ENCODE measurements around the gene TOMM6. TPM values are rescaled to one million over a fixed set of nuclear protein-coding genes. Genes with fewer than 3 reads are reported as not detected.

The TOMM6 gene
- 168 and 177 TPM in 2 replicates for total RNA-seq

DNA sequence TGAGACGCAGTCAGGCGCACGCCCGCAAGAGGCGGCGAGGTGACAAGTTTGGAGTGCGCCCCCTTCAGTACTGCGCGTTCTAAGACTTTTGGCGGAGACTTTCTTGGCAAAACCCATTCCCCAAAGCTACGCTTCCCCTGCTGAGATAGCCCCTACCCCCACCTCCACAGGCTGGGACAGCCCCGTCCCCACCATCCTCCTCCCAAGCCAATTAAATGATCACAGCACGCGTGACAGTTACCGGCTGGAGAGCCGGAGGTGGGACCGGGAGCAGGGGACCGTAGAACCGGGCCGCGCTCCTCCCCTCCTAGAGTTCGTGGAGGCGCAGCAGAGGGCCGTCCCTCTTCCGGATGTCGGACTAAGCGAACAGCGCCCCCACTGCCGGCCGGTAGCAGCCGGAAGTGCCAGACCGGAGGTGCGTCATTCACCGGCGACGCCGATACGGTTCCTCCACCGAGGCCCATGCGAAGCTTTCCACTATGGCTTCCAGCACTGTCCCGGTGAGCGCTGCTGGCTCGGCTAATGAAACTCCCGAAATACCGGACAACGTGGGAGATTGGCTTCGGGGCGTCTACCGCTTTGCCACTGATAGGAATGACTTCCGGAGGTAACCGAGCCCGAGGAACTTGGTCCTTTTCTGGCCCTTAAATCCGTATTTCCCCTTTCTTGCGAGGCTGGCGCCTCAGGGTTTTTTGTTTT is at the start of gene TOMM6:
TSS of gene TOMM6 (plus strand) at position 476 of the 699 bp plus-strand sequence. CDS start at position 480, 4 bp downstream.

DNA sequence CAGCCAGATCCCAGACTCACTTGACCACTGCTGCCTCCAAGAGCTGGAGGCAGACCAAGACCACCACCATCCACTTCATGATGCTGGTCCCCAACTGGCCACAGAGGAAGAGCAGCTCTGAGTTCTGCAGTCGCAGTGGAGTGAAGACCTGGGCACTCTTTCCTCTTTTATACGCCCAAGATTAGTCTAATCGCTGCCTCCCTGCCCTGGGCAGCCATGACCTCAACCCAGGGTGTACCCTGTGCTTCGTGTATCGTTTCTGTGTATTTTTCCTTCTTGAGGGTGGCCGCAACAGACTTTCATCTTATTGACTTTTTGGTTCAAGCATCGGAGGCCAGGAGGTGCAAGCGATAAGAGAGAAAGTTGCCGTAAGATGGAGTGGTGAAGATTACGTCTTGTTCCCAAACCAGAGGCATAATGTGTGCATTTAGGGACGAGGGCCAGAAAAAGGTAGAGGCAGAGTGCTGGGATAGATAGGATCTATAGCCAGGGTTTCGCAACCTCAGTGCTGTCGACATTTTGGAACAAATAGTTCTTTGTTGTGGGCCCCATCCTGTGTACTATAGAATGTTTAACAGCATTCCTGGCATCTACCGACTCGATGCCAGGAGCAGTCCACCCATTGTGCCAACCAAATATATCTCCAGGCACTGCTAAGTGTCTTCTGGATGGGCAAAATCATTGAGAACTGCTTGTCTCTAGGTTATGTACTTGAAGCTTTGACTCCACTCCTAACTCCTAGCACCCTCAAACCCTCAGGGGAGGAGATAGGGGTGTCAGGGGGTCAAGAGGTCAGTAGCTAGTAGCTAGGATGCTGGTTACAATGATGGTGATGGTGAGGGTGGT is 40.0 kb upstream of the TOMM6 start, which contains the start of gene PGC:
TSS of gene PGC (minus strand) at position 142 of the 846 bp plus-strand sequence. CDS start at position 79, 63 bp downstream.

DNA sequence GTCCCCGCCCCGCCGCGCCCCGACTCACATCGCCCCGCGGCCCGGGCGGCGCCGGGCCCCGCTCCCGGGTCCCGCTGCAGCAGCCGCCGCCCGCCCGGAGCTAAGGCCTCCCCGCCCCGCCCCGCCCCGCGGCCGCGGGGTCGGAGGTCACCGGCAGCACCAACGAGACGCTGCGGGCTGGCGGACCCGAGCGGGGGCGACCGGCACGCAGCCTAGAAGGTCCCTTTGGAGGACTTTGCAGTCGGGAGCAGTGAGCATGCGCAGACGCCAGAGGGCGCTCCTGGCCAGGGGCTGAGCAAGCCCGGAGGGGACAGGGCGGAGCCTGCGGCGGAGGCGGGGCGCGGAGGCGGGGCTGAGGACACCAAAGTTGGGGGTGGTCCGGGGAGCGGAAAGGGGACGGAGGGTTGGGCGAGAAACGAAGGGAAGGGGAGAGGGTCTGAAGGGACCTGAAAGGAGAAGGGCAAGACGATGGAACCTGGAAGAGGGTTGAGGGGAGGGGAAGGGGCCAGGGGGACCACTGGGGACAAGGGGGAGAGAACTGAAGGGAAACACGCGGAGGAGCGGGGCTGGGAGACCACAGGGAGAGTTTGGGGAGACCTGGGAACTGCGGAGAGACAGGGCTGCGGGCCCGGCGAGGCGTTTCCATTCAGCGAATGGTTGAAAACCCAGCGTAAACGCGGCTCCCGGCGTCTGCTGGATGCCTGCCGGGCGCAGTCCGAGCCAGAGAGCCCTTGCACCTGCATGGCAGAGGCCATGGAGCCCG is 7.5 kb upstream of the TOMM6 start, which contains the start of gene FRS3:
TSS of gene FRS3 (minus strand) at position 113 of the 763 bp plus-strand sequence. CDS start 2,913 bp downstream, outside the sequence.

DNA sequence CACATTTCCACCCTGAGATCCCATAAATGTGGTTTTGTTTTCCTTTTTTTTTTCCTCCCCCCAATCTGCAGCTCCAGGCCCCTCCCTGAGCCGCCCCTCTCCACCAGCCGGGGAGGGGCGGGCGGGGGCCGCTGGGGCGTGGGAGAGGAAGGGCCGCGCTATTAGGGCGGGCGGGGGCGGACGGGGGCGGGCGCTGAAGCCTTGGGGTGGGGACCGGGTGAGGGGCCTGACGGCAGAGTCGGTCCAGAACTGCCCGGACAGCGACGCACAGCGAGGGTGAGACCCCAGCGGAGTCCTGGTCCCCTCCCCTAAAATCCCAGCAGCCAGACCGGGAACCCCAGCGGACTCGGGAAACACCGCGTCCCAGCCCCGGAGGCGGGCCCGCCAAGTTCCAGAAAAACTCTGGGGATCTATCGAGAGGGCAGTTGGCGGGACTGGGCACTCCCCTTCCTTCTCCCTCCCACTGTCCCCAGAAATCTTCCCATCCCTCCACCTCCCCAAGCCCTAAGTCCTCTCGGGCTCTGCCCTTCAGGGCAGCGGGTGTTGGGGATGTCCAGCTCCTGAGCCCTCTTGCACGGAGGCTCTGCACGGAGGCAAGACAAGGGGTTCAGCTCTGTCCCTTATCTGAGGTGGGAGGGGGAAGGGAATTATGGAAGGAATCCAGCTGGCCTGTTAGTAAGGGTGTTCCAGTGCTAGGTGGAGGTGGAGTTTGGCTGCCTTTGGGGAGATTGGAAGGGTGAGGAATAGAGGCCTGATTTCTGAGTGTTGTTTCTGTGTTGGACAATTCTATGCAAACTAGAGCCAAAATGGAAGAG is 6.7 kb upstream of the TOMM6 start, which contains the start of gene PRICKLE4:
TSS of gene PRICKLE4 (plus strand) at position 232 of the 815 bp plus-strand sequence. CDS start 2,692 bp downstream, outside the sequence.

Other genes starting within 250 kb of the TOMM6 start
- gene FOXP4, start 241.3 kb upstream of the TOMM6 start, total RNA-seq, result 9.8 and 11.7 TPM in 2 replicates
- 38.1 and 123 TPM in 2 replicates for gene MDFI, start 149.2 kb upstream of the TOMM6 start, total RNA-seq
- 7.4 and 7.8 TPM in 2 replicates for gene TFEB, start 52.1 kb upstream of the TOMM6 start, total RNA-seq
- 0.24 TPM in 1 of 2 replicates, not detected in the other for gene PGC, start 40.3 kb upstream of the TOMM6 start, total RNA-seq
- 2.1 TPM in 2 replicates for gene FRS3, start 7.8 kb upstream of the TOMM6 start, total RNA-seq
- 0.65 and 1.6 TPM in 2 replicates for gene PRICKLE4, start 6.9 kb upstream of the TOMM6 start, total RNA-seq
- 0.65 and 2.9 TPM in 2 replicates for gene USP49, start 107.7 kb downstream of the TOMM6 start, total RNA-seq
- gene MED20, start 133.4 kb downstream of the TOMM6 start, total RNA-seq, result 19.4 and 21.3 TPM in 2 replicates
- 9.7 and 13.6 TPM in 2 replicates for gene BYSL, start 133.8 kb downstream of the TOMM6 start, total RNA-seq
- gene CCND3, start 154.1 kb downstream of the TOMM6 start, total RNA-seq, result 92.1 and 128 TPM in 2 replicates